ENCODE measurements around the gene NRBP1.

The NRBP1 gene

GRCh38 chr2:27428213-27428977 is at the start of gene NRBP1:
TSS of gene NRBP1 (plus strand) at chr2:27428631. CDS start at chr2:27433274, 4,643 bp downstream.
- peak; percentile 71 for DNase-seq

DNA sequence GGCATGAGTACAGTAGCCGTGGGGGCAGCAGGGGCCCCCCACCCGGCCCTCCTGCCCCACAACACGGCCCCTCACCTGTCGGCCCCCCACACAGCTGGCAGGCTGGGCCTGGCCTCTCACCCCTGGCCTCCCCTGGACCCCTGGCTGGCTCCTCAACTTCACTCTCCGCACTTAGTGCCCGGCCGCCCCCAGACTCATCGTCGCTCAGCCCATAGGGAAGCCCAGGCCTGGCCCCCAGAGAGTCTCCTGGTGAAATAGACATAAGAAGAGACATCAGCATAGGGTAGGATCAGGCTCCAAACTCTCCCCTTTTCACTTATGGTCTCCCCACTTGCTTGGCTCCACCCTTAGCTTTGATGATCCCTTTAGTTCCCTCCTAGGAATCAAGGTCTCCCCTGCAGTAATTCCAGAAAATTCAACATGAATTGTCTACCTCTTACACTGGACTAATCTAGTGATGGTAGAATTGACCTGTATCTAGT is 49.6 kb upstream of the NRBP1 start:
- DNase-seq, result no peak

DNA sequence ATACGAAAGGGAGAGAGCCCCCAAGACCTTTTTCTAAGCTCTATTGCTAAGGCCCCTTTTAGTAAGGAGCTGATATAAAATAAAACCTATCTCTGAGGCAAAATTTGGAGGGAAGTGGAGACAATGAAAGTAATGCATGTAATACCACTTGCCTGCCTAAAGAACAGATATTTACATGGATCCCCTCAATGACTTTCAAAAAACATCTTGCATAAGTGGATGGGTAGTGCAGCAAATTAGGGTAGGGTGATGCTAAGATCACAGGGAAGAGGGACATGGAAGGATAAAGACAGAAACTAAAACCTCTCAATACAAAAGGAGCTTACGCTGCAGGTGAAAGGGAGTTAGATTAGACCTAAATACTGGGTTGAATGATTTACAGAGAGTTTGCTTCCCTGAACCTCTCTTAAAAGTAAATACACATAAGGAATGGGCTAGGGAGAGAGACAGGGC is 49.0 kb upstream of the NRBP1 start:
- DNase-seq, result no peak

- no peak for DNase-seq
Measured at GRCh38 chr2:27379836-27380625, 48.4 kb upstream of the NRBP1 start.

DNA sequence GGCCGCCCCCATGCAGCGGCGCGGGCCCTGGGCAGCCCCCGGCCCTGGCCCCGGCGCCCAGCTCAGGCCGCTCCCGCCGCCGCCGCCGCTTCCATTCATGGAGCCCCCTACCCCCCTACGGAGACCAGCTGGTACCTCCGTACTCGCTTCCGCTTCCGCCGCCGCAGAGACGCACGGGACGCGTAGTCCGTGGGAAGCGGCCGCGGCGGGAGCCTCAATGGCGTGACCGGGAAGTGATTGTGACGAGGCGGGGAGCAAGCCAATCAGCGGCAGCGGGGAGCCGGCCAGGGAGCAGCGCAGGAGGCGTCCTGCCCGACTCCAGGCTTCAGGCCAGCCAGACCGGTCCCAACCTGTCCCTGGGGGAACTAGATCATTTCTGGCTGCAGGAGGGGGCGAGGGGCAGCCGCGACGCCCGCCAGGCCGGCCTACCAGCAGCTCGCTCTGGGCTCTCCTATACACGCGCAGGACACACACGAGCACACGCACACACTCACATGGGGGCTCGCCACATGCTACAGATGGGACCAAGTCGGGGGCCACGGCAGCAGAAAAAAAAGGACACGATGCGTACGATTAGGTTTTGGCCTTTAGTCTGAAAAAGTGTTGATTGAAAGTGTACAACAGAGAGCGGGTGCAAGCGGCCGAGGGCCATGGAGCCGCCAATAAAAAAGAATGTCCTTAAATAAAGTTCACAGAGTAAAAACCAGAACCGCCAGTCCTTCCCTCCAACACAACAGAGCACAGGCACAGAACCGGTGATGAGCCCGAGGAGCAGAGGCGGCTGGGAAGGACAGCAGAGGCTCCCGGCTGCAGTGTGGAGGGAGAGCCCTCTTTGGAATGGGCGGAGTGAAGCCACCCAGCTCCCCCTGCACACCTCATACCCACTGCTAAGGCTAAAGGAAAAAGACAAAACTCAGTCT is 47.5 kb upstream of the NRBP1 start, which contains the start of gene ZNF513:
TSS of gene ZNF513 (minus strand) at position 109 of the 920 bp plus-strand sequence. CDS start 208 bp downstream, outside the sequence.
- DNase-seq, result peak; percentile 78

DNA sequence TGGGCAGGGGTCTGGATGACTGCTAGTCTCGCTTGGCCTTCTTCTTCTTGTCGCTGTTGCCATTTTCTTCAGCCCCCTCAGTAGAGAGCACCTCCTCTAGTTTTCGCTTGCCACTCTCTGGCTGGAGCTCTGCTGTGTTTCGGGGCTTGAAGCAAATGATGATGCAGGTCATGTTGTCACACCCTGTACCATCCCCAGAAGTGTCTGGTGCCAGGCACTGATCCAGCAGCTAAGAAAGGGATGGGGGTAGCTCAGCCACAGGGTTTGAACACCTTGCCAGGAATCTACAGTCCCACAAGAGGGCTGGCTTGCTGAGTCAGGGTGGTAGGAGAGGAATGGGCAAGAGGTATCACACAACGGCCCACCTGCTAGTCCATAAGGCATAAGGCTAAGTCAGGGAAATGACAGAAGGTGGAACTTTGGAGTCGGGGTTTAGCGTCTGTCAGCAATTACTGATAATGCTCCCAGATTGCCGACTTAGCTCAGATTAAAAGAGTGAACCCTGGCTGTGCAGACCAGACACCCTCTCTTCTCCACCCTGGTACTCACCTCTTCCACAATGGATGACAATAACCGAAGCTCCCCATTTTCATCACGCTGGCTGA is 46.8 kb upstream of the NRBP1 start:
- DNase-seq, result no peak

DNA sequence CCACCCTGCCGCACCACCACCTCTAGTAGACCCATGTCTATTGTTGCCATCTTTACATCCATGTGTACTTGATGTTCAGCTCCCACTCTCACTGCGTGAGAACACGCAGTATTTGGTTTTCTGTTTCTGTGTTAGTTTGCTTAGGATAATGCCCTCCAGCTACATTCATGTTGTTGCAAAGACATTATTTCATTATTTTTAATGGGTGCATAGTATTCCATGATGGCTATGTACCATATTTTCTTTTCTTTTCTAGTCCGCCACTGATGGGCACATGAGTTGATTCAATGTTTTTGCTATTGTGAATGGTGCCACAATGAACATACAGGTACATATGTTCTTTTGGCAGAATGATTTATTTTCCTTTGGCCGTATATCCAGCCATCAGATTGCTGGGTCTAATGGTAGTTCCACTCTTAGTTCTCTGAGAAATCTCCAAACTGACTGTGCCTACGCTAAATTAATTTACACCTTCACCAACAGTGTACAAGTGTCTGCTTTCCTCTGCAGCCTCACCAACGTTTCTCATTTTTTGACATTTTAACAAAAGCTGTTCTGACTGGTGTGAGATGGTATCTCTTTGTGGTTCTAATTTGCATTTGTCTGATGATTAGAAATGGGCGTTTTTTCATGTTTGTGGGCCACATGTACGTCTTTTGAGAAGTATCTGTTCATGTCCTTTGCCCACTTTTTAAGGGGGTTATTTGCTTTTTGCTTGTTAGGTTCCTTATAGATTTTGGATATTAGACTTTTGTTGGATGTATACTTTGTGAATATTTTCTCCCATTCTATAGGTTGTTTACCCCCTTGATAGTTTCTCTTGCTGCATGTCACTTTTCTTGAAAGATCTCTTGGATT is 37.4 kb upstream of the NRBP1 start:
- no peak for DNase-seq

- DNase-seq, result no peak
Measured at GRCh38 chr2:27393225-27393624, 35.2 kb upstream of the NRBP1 start.

GRCh38 chr2:27398962-27399361 is 29.5 kb upstream of the NRBP1 start:
- DNase-seq, result no peak

DNA sequence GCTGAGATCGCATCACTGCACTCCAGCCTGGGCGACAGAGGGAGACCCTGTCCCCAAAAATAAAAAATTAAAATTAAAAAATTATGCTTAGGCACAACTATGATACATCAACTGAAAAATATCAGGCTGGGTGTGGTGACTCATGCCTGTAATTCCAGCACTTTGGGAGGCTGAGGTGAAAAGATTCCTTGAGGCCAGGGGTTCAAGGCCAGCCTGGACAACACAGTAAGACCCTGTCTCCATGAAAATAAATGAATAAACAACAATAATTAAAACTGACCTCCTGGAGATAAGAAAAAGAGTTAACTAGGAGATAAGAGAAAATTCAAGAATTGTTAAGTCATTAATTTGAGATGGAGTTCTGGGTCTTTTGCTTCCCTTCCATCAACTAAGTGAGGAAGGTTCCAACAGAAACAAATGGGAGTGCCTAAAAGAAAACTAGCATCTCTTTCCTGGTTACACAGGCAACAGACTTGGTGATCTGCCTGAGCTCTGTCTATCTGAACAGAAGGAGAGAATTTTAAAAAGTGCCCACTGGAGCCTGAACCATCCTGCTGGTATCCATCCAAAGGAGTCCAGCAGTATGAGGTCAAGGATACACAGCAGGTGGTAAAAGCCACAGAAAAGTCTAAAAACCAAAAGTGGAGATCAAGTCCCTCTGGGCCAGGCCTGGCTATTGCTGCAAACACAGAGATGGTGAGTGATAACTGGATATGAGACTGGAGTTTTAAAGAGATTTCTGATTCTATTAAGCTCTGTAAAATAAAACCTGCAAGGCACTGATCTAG is 27.9 kb upstream of the NRBP1 start:
- no peak for DNase-seq

- DNase-seq, result peak; percentile 65
Measured at GRCh38 chr2:27407798-27408491, 20.5 kb upstream of the NRBP1 start.

DNA sequence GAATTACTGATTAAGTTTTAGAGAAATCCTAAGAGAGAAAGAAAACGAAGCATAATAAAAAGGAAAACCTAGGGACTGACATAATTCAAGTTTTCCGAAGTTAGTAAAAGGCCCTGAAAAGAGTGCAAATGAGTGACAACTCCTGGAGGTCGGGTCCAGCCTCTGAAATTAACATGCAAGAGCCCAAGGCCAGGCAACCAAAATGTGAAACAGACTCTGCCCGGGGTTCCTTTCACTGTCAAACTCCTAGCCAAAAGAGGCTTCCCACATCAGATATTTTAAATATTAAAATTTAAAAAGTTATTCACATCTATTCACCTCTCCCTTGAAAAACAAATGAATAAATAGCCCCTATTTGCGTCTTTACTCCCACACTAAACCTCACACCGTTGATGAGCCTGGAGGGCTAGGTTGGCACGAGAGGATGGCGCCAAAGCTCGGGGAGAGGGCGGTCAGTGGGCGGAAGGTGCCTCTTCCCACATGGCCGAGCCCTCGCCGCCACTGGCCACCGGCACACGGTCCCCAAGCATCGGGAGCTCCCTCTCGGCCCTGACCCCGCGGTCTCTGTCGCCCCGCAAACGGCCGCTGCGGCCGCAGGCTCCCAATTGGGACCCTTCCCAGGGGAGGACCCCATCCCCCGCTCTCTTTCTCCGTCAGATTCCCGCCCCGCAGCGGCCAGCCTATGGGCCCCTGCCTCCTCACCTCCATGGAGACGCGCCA is 19.7 kb upstream of the NRBP1 start:
- no peak for DNase-seq

DNA sequence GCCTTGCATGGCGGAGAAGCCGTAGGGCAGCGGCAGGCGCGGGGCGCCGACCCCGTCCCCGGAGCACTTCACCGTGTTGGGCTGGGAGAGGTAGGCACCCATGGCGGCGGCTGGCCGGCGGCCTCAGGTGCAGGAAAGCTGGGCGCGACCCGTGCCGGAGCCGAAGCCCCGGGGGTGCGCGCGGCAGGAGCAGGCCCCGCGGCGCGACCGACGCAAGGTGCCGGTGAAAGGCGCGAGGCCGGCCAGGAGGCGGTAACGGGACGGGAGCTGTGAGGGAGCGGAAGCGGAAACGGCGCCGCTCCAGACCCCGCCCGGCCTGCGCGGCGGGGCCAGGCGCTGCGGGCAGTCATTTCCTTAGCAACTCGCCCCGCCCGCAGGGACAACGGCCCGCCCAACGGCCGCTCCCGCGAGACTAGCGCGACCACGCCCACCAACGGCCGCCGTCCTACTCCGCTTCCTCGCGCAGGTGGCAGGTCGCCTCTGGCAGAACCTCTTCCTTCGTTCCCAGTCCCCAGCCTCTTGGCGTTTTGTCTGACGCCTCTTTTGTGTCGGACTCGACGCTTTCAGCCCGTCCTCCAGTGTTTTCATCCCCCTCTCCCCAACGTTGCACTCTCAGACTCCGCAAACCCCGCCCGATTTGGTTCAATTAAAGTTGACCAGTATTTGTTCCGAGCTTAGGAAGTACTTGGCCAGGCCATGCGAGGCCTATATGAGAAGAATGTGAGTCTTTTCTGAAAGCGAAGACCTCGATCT is 18.9 kb upstream of the NRBP1 start, which contains the start of gene PPM1G:
TSS of gene PPM1G (minus strand) at position 271 of the 753 bp plus-strand sequence. CDS start at position 102, 169 bp downstream.
- peak; percentile 87 for DNase-seq

GRCh38 chr2:27412419-27413152 is 15.8 kb upstream of the NRBP1 start:
- DNase-seq, result no peak

DNA sequence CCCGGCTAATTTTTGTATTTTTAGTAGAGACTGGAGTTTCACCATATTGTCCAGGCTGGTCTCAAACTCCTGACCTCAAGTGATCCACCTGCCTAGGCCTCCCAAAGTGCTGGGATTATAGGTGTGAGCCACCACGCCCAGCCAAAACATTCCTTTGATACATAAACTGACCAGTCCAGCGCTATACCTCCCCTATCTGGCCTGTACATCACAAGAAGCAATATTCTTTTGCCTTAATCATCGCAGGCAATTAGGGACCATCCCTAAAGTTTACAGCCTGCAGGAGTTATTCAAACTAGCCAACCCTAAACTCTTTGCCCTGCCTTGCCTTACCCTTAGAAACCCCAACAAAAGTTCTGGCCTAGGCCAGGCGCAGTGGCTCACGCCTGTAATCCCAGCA is 12.3 kb upstream of the NRBP1 start:
- DNase-seq, result no peak

GRCh38 chr2:27420996-27421395 is 7.4 kb upstream of the NRBP1 start:
- DNase-seq, result no peak

DNA sequence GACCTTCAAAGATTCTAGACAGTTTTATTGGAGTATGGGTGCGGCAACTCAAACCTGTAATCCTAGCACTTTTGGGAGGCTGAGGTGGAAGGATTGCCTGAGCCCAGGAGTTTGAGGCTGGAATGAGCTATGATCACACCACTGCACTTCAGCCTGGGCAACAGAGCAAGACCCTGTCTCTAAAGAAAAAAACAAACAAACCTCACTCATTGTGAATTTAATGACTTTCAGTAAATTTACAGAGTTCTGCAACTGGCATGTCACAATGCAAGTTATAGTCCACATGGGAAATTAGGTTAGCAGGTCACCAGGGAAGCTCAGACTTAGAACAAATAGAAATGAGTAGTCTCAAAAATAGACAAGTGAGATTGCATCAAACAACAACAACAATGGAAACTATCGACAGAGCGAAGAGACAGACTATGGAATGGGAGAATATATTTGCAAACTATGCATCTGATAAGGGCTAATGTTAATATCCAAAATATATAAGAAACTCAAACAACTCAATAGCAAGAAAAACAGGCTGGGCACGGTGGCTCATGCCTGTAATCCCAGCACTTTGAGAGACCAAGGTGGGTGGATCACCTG is 6.7 kb upstream of the NRBP1 start:
- DNase-seq, result no peak

Data from NCI-H1694 (cell line).